HFF-Myc (cell line): ENCODE measurements around the gene GPLD1.
A peak's percentile ranks its signal among the peaks of the same experiment; 100 is the strongest.

Experiments
- DNase-seq: peaks from one replicate; pipeline ENCODE4 v3.0.0-alpha.2; 2011; ENCODE audit warnings: low read depth; ENCODE audit errors: extremely low read depth
- H3K4me3 ChIP-seq: replicated peaks from 2 replicates; pipeline ENCODE4 v1.5.1; 2011; ENCODE audit warnings: low read depth, mild to moderate bottlenecking, control low read depth, low read length
- TF ChIP-seq, protein P1 (sequence below): IDR thresholded peaks from 2 replicates; pipeline ENCODE4 v1.5.1; 2012; ENCODE audit warnings: mild to moderate bottlenecking, low read depth, low read length, control low read depth; ENCODE audit errors: missing control alignments

Gene GPLD1

GRCh38 chr6:24500683-24501082 is 11.3 kb upstream of the GPLD1 start:
- TF ChIP-seq, protein P1, sequence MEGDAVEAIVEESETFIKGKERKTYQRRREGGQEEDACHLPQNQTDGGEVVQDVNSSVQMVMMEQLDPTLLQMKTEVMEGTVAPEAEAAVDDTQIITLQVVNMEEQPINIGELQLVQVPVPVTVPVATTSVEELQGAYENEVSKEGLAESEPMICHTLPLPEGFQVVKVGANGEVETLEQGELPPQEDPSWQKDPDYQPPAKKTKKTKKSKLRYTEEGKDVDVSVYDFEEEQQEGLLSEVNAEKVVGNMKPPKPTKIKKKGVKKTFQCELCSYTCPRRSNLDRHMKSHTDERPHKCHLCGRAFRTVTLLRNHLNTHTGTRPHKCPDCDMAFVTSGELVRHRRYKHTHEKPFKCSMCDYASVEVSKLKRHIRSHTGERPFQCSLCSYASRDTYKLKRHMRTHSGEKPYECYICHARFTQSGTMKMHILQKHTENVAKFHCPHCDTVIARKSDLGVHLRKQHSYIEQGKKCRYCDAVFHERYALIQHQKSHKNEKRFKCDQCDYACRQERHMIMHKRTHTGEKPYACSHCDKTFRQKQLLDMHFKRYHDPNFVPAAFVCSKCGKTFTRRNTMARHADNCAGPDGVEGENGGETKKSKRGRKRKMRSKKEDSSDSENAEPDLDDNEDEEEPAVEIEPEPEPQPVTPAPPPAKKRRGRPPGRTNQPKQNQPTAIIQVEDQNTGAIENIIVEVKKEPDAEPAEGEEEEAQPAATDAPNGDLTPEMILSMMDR, result no peak
- DNase-seq, result no peak
- no peak overlapping the region for H3K4me3 ChIP-seq

GRCh38 chr6:24497254-24497970 is 8.0 kb upstream of the GPLD1 start:
- H3K4me3 ChIP-seq, result no peak overlapping the region
- DNase-seq, result no peak
- TF ChIP-seq, protein P1, result no peak

DNA sequence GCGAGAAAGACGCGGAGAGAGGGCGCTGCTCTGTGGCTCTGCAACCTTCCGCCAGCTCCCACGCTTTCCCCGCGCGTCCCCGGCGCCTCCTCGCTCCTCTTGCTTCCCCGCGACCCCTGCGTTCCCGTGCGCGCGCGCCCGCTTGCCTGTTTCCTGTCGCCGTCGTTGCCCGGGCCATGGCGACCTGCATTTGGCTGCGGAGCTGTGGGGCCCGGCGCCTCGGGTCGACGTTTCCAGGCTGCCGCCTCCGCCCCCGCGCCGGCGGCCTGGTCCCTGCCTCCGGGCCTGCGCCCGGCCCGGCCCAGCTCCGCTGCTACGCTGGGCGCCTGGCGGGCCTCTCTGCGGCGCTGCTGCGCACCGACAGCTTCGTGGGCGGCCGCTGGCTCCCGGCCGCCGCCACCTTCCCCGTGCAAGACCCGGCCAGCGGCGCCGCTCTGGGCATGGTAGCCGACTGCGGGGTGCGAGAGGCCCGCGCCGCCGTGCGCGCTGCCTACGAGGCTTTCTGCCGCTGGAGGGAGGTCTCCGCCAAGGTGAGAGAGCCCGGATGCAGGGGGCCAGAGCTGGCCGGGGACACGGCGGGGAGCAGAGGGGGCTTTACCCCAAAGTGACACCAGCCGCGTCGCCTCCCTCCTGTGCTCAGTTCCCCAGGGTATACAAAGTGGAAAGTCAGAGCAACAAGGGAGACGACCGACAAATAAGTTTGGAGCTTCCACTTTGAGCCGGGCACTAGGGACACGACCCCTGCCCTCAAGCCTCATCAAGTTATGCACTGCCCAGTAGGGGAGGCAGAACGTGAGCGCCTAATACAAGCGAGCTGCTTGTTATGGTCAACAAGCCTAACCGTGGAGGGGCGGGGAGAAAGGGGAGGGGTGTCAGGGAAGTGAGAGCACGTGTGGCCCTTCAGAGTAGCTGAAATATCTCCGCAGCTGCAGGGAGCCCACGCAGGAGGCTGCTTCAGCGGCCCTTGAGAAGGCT is 5.7 kb upstream of the GPLD1 start, which contains the start of gene ALDH5A1:
TSS of gene ALDH5A1 (plus strand) at position 149 of the 975 bp plus-strand sequence. CDS start at position 177, 28 bp downstream.
- H3K4me3 ChIP-seq, result peak within 1 kb of the TSS; percentile 44
- TF ChIP-seq, protein P1, result no peak

GRCh38 chr6:24493945-24494820 is 4.8 kb upstream of the GPLD1 start:
- DNase-seq, result no peak
- TF ChIP-seq, protein P1, result no peak

More for the DNA sequence above, 5.7 kb upstream of the GPLD1 start, which contains the start of gene ALDH5A1:
- peak; percentile 9 for DNase-seq

GRCh38 chr6:24492475-24492874 is 3.1 kb upstream of the GPLD1 start:
- TF ChIP-seq, protein P1, result peak; percentile 40
- no peak for DNase-seq

More at GRCh38 chr6:24493945-24494820, 4.8 kb upstream of the GPLD1 start:
- peak overlapping the region; percentile 44 for H3K4me3 ChIP-seq

DNA sequence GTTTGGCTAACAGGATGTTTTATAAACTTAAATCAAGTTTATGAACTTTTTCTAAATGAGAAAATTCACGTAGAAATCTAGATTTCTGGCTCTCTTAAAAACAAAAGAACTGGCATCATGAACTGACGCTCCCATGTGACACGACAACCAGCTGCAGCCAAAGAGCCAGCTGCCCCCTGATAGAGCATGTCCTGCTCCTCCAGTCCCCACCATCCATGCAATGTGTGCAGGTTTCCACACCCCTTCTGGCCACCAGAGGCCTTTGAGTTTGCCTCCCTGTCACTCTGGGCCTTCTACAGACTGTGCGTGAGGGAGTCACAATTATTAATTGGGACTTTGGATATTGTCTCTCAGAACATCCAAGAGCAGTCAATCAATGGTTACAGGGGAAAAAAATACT is 1.6 kb upstream of the GPLD1 start:
- TF ChIP-seq, protein P1, result no peak
- DNase-seq, result no peak
- no peak overlapping the region for H3K4me3 ChIP-seq

More at GRCh38 chr6:24492475-24492874, 3.1 kb upstream of the GPLD1 start:
- no peak overlapping the region for H3K4me3 ChIP-seq
